Measurements from ENCODE around the gene ADD2. TPM values are rescaled to one million over a fixed set of nuclear protein-coding genes. Genes with fewer than 3 reads are reported as not detected.

ADD2 gene
- total and polyA plus RNA-seq, 12 donors: 0.20 to 5.6 (median 1.9) TPM; not detected in 1

- H3K27me3 ChIP-seq: no peaks in the 10 kb centered on the region
- intact Hi-C loops (cut with DNase I): no loop called here
- WGBS, 4 donors: 33 to 65% (median 57%) methylated on average over 4 to 6 of the region's 6 CpGs
- H3K4me1 ChIP-seq (replicated peaks in 1 of 2): peaks cover 0 to 5% of the 10 kb centered on the region in 2 donors
- no peak overlapping the region for H3K4me3 ChIP-seq
- no peak overlapping the region for H3K27ac ChIP-seq
- no peaks in the 10 kb centered on the region for H3K36me3 ChIP-seq (replicated peaks in 1 of 2)
- DNase-seq: peak in 1 of 7 donors; percentile 48
- TF ChIP-seq, protein P1, sequence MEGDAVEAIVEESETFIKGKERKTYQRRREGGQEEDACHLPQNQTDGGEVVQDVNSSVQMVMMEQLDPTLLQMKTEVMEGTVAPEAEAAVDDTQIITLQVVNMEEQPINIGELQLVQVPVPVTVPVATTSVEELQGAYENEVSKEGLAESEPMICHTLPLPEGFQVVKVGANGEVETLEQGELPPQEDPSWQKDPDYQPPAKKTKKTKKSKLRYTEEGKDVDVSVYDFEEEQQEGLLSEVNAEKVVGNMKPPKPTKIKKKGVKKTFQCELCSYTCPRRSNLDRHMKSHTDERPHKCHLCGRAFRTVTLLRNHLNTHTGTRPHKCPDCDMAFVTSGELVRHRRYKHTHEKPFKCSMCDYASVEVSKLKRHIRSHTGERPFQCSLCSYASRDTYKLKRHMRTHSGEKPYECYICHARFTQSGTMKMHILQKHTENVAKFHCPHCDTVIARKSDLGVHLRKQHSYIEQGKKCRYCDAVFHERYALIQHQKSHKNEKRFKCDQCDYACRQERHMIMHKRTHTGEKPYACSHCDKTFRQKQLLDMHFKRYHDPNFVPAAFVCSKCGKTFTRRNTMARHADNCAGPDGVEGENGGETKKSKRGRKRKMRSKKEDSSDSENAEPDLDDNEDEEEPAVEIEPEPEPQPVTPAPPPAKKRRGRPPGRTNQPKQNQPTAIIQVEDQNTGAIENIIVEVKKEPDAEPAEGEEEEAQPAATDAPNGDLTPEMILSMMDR (IDR thresholded peaks at IDR 0.05): no peak
- no peak for TF ChIP-seq POLR2A (IDR thresholded peaks at IDR 0.05)
- no peaks in the 10 kb centered on the region for H3K9me3 ChIP-seq (replicated peaks in 1 of 3)
These were observed 82.2 kb downstream of the ADD2 start for GRCh38 chr2:70685771-70686171.

DNA sequence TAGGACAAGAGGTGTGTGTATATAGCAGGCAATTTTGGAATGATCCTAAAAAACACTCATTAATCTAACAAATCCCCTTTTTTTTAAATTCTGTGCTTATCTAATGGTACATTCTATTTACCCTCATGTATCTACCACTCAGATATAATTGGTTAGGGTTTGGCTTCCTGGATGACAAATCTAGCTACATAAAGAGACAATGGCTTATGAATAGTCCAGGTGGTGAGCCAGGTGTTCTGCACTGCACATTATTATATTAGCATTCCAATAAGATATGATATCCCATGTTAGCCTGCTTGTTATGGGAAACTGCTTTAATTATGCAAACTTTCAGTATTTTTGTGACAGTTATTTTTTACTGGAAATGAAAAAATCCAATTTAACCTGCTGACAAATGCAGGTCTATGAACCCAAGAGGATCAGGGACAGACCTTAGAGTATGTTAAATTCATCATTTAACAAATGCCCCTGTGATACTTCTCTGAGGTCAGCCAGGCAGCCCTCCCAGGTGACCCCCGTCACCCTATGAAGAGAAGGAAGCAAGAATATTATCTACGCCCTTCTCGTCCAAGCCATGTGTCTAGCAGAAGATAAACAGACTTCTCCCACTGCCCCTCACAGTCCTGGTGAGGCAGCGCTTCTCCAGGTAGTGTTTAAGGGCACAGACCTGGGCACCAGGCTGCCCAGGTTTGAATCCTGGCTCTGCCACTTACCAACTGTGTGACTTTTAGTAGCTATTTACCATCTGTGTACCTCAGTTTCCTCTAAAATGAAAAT is 83.0 kb downstream of the ADD2 start:
- peaks cover 0 to 5% of the 10 kb centered on the region in 2 donors for H3K4me1 ChIP-seq (replicated peaks in 1 of 2)
- 79 to 85% (median 83%) methylated on average over 4 of the region's 4 CpGs for WGBS, 4 donors
- peak in 1 of 7 donors; percentile 10 for DNase-seq
- H3K4me3 ChIP-seq: no peak overlapping the region
- H3K27me3 ChIP-seq: no peaks in the 10 kb centered on the region
- no peak overlapping the region for H3K27ac ChIP-seq
- no peaks in the 10 kb centered on the region for H3K36me3 ChIP-seq (replicated peaks in 1 of 2)
- TF ChIP-seq, protein P1 (IDR thresholded peaks at IDR 0.05): no peak
- no peak for TF ChIP-seq POLR2A (IDR thresholded peaks at IDR 0.05)
- intact Hi-C loops (cut with DNase I): no loop called here
- no peaks in the 10 kb centered on the region for H3K9me3 ChIP-seq (replicated peaks in 1 of 3)

GRCh38 chr2:70683455-70683854 is 84.5 kb downstream of the ADD2 start:
- H3K4me3 ChIP-seq: no peak overlapping the region
- intact Hi-C loops (cut with DNase I): no loop called here
- no peaks in the 10 kb centered on the region for H3K27me3 ChIP-seq
- 80 to 98% (median 96%) methylated on average over 1 to 6 of the region's 6 CpGs for whole genome bisulfite sequencing, 4 donors
- no peak overlapping the region for H3K27ac ChIP-seq
- H3K4me1 ChIP-seq (replicated peaks in 1 of 2): peaks cover 0 to 5% of the 10 kb centered on the region in 2 donors
- no peaks in the 10 kb centered on the region for H3K36me3 ChIP-seq (replicated peaks in 1 of 2)
- H3K9me3 ChIP-seq (replicated peaks in 1 of 3): no peaks in the 10 kb centered on the region
- TF ChIP-seq POLR2A (IDR thresholded peaks at IDR 0.05): no peak
- TF ChIP-seq, protein P1 (IDR thresholded peaks at IDR 0.05): no peak
- DNase-seq: peak in 1 of 7 donors; percentile 18

- no peak overlapping the region for H3K4me3 ChIP-seq
- no peaks in the 10 kb centered on the region for H3K27me3 ChIP-seq
- H3K36me3 ChIP-seq (replicated peaks in 1 of 2): no peaks in the 10 kb centered on the region
- no peak for TF ChIP-seq POLR2A (IDR thresholded peaks at IDR 0.05)
- TF ChIP-seq, protein P1 (IDR thresholded peaks at IDR 0.05): no peak
- peak in 1 of 7 donors; percentile 4 for DNase-seq
- intact Hi-C loops (cut with DNase I): no loop called here
- no peaks in the 10 kb centered on the region for H3K4me1 ChIP-seq (replicated peaks in 1 of 2)
- WGBS, 4 donors: 67 to 75% (median 71%) methylated on average over 2 of the region's 2 CpGs
- no peaks in the 10 kb centered on the region for H3K9me3 ChIP-seq (replicated peaks in 1 of 3)
- H3K27ac ChIP-seq: no peak overlapping the region
These were observed 87.3 kb downstream of the ADD2 start for GRCh38 chr2:70680735-70681134.

Data from adrenal gland (tissue), 12 donors.